Measurements from ENCODE around the gene USP15. TPM values are rescaled to one million over a fixed set of nuclear protein-coding genes. Genes with fewer than 3 reads are reported as not detected.

USP15 gene
- total and polyA plus RNA-seq, 2 of the 8 experiments (the other 6 are each of a cell fraction or from before 2014, with no cell fraction given) = 12.7 to 38.6 TPM

GRCh38 chr12:62305778-62306177, 45.6 kb downstream of the USP15 start:
- no peaks in the 10 kb centered on the region; a peak in 1 of 4 replicates for H3K9me3 ChIP-seq (ENCODE audit: insufficient read depth in 2 of 2, low read depth in 1 of 2, low read length in 1 of 2)
- no peaks in the 10 kb centered on the region for H3K79me1 ChIP-seq (ENCODE audit: low read depth, low read length)
- TF ChIP-seq E2F6 (IDR thresholded peaks at IDR 0.05) (no peak), TAF1 (IDR thresholded peaks at IDR 0.05; ENCODE audit: low read depth, low read length) (no peak), SRF (IDR thresholded peaks at IDR 0.05; ENCODE audit: low read depth, low read length) (no peak), SUZ12 (IDR thresholded peaks at IDR 0.05; ENCODE audit: low read length) (no peak), USF2 (IDR thresholded peaks at IDR 0.05; ENCODE audit: low read length) (no peak), SAP30 (IDR thresholded peaks at IDR 0.05; ENCODE audit: insufficient read depth, insufficient replicate concordance, low read length) (no peak), SIX5 (IDR thresholded peaks at IDR 0.05; ENCODE audit: low read depth, low read length) (no peak), TCF12 (IDR thresholded peaks at IDR 0.05; ENCODE audit: low read depth, low read length) (no peak)

More at GRCh38 chr12:62305778-62306177, 45.6 kb downstream of the USP15 start:
- no peak overlapping the region for H4K8ac ChIP-seq (ENCODE audit: extremely low read depth, insufficient read depth, low read length)
- DNase-seq (ENCODE audit: low read depth in 1 of 2, low spot score in 2 of 2) = no peak
- no peak overlapping the region for H4K91ac ChIP-seq (replicated peaks; ENCODE audit: insufficient read length, low read length)
- no peak overlapping the region for H3K27ac ChIP-seq (ENCODE audit: low read depth, low read length)
- no peak overlapping the region for H3K4me2 ChIP-seq (ENCODE audit: insufficient read depth in 1 of 2, low read depth in 2 of 2, low read length in 2 of 2)
- no peak overlapping the region for H3K4ac ChIP-seq (replicated peaks; ENCODE audit: insufficient read length, low read depth, low read length)
- no peak overlapping the region for H3K4me3 ChIP-seq (ENCODE audit: extremely low read depth in 1 of 4, insufficient read depth in 2 of 4, low read depth in 3 of 4, low read length in 4 of 4)
- ChIA-PET CTCF (ENCODE audit: partially characterized antibody) (no interaction called here), POLR2A (ENCODE audit: partially characterized antibody) (no interaction called here)
- H2BK12ac ChIP-seq (ENCODE audit: low read depth, low read length) = no peak overlapping the region
- no peak overlapping the region for H2BK120ac ChIP-seq (replicated peaks; ENCODE audit: low read depth, low read length)
- no peak overlapping the region for H2BK5ac ChIP-seq (ENCODE audit: low read depth, low read length)
- no peak overlapping the region for H3K18ac ChIP-seq (ENCODE audit: extremely low read depth, low read length)
- no peaks in the 10 kb centered on the region for H3K79me2 ChIP-seq (ENCODE audit: control insufficient read depth in 1 of 2, insufficient read depth in 2 of 2, low read length in 2 of 2)
- peaks cover 0 to 15% (median 7%) of the 10 kb centered on the region in 4 experiments; a peak in 3 of 8 replicates for H3K36me3 ChIP-seq (ENCODE audit: control insufficient read depth in 2 of 4, insufficient read depth in 4 of 4, low read length in 3 of 4)
- no peak overlapping the region for H4K5ac ChIP-seq (ENCODE audit: insufficient read length, low read depth, low read length)
- 97% methylated on average over 8 of the region's 8 CpGs; no CpG with 5 or more reads in 1 of the 2 experiments for WGBS, 2 experiments (ENCODE audit: extremely low coverage in 1 of 2, insufficient coverage in 1 of 2, insufficient read length in 1 of 2, insufficient replicate concordance in 2 of 2, low coverage in 1 of 2, low lambda C conversion rate in 2 of 2, missing lambda C conversion rate in 1 of 2)
- H4K20me1 ChIP-seq (replicated peaks in 1 of 2; ENCODE audit: control insufficient read depth in 1 of 2, insufficient read depth in 2 of 2, low read length in 2 of 2) = no peaks in the 10 kb centered on the region
- H2BK20ac ChIP-seq (ENCODE audit: low read length) = no peak overlapping the region
- H3K23ac ChIP-seq (ENCODE audit: insufficient read length) = no peak overlapping the region
- no peak overlapping the region for H2AFZ ChIP-seq (ENCODE audit: low read length)
- FAIRE-seq = no peak
- H2BK15ac ChIP-seq (ENCODE audit: low read length) = no peak overlapping the region
- no peaks in the 10 kb centered on the region for H3K23me2 ChIP-seq (ENCODE audit: low read depth, low read length)
- no peak overlapping the region for H3K14ac ChIP-seq (ENCODE audit: insufficient read length)
- H3K4me1 ChIP-seq (replicated peaks in 1 of 4; ENCODE audit: control insufficient read depth in 3 of 4, insufficient read depth in 4 of 4, low read length in 3 of 4) = no peaks in the 10 kb centered on the region
- no peak overlapping the region for H3K56ac ChIP-seq (replicated peaks; ENCODE audit: insufficient read length, low read depth, low read length)
- H2AK5ac ChIP-seq (ENCODE audit: low read depth, low read length) = no peak overlapping the region
- H3K9ac ChIP-seq (replicated peaks in 1 of 4; ENCODE audit: extremely low read depth in 1 of 4, low read depth in 3 of 4, low read length in 3 of 4) = no peak overlapping the region
- H3K27me3 ChIP-seq (replicated peaks in 1 of 4; ENCODE audit: control insufficient read depth in 3 of 4, extremely low read depth in 1 of 4, insufficient read depth in 3 of 4, low read length in 3 of 4) = no peaks in the 10 kb centered on the region

Data from H1 (cell line).